HG02588 (cell line): ENCODE data around the gene OCA2.
"Not testable (repeated sequence)": the region's sequence is repeated elsewhere in the genome, so short reads cannot be mapped to it uniquely, and the experiment has no call there.

Source experiments
- ATAC-seq: cut with Tn5 transposase; IDR thresholded peaks from one replicate; pipeline ENCODE4 v1.9.1; 2021; ENCODE audit warnings: mild to moderate bottlenecking, moderate library complexity; ENCODE audit not compliant: unreplicated experiment

Gene OCA2

GRCh38 chr15:27787931-27788330 lies 311.2 kb downstream of the OCA2 start:
- ATAC-seq, result no peak

GRCh38 chr15:27784107-27784506 lies 315.0 kb downstream of the OCA2 start:
- no peak for ATAC-seq

- ATAC-seq, result no peak
Observed at GRCh38 chr15:27783678-27784077, 315.4 kb downstream of the OCA2 start.

- no peak for ATAC-seq
Observed at GRCh38 chr15:27782125-27782524, 317.0 kb downstream of the OCA2 start.

GRCh38 chr15:27776501-27776900 lies 322.6 kb downstream of the OCA2 start:
- no peak for ATAC-seq

- ATAC-seq, result no peak
Observed at GRCh38 chr15:27774638-27775037, 324.5 kb downstream of the OCA2 start.

GRCh38 chr15:27774191-27774590 lies 324.9 kb downstream of the OCA2 start:
- ATAC-seq, result no peak

- ATAC-seq, result no peak
Observed at GRCh38 chr15:27771892-27772291, 327.2 kb downstream of the OCA2 start.

- no peak for ATAC-seq
Observed at GRCh38 chr15:27770769-27771554, 328.2 kb downstream of the OCA2 start.

GRCh38 chr15:27770086-27770607 lies 329.0 kb downstream of the OCA2 start:
- no peak for ATAC-seq

GRCh38 chr15:27769652-27770051 lies 329.5 kb downstream of the OCA2 start:
- ATAC-seq, result no peak

GRCh38 chr15:27768732-27769475 lies 330.2 kb downstream of the OCA2 start:
- ATAC-seq, result no peak

GRCh38 chr15:27767918-27768640 lies 331.0 kb downstream of the OCA2 start:
- no peak for ATAC-seq

- not testable (repeated sequence) for ATAC-seq
Observed at GRCh38 chr15:27767430-27767829, 331.7 kb downstream of the OCA2 start.

- no peak for ATAC-seq
Observed at GRCh38 chr15:27764339-27764738, 334.8 kb downstream of the OCA2 start.

GRCh38 chr15:27763514-27763913 lies 335.6 kb downstream of the OCA2 start:
- ATAC-seq, result no peak

GRCh38 chr15:27762471-27762870 lies 336.6 kb downstream of the OCA2 start:
- ATAC-seq, result no peak

- no peak for ATAC-seq
Observed at GRCh38 chr15:27757052-27757451, 342.1 kb downstream of the OCA2 start.

- ATAC-seq, result no peak
Observed at GRCh38 chr15:27752691-27753090, 346.4 kb downstream of the OCA2 start.

GRCh38 chr15:27747997-27748396 lies 351.1 kb downstream of the OCA2 start:
- ATAC-seq, result no peak

- no peak for ATAC-seq
Observed at GRCh38 chr15:27746401-27746955, 352.6 kb downstream of the OCA2 start.
